ENCODE data around the gene L3MBTL2.
A peak's percentile ranks its signal among the peaks of the same experiment; 100 is the strongest.
"Not testable (repeated sequence)": the region's sequence is repeated elsewhere in the genome, so short reads cannot be mapped to it uniquely, and the experiment has no call there.

The L3MBTL2 gene

DNA sequence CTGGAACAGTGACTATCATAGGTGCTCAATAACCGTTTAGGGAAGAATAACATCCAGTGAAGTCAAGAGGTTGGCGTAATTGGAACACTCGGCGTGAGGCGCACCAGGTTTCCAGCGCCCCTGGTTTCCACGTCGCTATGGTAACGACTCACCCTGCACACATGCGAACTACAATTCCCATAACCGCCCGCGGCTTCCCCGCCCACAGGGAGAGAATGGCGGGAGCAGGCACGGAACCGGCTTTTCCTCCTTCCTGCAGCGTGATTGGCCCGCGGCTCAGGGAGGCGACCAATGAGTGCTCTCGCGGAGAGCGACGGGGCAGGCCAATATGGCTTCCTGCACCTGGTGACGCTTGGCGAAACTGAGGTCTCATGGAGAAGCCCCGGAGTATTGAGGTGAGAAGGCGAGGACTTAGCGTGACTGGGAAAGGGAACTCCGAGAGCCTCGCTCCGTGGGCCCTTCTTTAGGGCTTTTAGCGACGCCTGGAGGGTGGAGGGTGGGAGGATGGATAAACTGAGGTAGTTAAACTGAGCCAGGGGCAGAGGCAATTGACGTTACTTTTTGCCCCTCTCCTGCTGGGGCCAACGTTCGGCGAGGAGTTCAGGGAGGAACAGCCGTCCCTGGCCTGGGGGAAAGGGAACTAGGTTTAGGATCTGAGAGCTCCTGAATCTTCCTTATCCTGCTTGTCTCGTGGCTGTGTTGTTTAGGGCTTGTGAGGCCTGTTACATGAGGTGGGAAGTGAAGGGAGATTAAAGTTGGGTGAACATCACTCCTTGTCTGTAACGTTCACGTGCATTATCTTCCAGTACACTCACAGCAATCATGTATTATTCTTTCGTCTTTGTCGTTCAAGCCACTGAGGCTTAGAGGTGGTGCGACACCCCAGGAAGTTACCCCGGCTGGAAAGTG lies at the start of gene L3MBTL2:
Gene L3MBTL2 (plus strand): TSS at position 321 of the 909 bp plus-strand sequence. CDS start 51 bp downstream, at position 372.
- DNase-seq: peak; percentile 96 to 99

DNA sequence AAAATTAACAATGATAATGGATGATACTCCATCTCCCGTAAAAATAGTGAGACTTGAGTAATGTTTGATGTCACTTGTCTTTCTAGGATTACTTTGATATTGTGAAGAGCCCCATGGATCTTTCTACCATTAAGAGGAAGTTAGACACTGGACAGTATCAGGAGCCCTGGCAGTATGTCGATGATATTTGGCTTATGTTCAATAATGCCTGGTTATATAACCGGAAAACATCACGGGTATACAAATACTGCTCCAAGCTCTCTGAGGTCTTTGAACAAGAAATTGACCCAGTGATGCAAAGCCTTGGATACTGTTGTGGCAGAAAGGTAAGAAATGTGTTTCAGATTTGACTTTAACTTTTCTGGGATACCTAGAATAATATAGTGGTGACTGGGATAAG lies 48.0 kb upstream of the L3MBTL2 start:
- DNase-seq: no peak

DNA sequence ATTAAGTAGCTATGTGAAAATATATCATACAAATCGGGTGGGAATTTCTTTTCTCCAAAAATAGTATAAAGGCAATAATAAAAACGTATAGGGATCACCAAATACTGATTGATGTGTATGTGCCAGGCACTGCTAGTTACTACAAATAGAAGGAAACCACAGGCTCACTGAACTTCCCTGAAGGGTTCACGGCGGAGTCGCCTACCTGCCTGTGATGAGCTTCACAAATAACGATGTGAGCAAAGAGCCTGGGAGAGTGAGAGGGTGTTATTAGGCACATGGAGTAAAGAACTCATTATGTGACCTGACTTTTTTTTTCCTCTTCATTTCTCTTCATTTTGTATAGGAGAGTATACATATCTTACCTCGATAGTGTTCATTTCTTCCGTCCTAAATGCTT lies 36.0 kb upstream of the L3MBTL2 start:
- DNase-seq: no peak

DNA sequence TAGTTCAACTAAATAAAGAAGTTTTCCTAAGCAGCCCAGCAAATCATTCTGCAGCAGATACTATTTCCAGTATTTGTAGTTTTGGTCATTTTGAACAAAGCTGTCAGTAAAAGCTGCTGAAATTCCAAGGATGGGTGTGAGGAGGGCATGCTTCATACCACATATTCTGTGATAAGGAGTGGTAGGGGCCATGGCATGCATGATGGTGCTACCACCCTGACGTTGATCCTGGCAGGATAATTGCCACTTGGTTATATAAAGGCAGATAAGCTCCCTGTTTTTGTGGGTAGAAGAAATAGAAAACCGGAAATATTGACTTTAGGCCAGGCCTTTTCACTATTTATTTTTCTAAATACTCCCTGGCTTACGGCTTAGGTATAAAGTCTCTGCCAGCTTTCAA lies 33.1 kb upstream of the L3MBTL2 start:
- no peak for DNase-seq

DNA sequence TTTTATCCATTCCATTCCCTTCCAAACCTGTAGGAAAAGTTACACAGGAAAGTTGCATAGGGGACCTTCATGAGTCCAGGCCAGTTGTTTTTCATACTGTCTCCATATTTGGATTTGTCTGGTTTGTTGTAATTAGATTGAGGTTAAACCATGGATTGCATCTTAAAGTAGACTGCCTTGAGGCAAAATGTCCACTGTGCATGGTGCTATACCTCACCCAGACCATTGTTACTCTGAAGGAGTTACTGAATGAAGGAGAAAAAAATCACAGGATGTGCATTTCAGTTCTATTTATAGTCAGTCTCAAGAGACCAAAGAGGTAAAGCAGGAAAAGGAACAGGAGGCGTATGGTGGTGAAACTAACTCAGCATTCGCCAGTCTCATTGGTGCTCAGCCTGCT lies 29.6 kb upstream of the L3MBTL2 start:
- DNase-seq: no peak

DNA sequence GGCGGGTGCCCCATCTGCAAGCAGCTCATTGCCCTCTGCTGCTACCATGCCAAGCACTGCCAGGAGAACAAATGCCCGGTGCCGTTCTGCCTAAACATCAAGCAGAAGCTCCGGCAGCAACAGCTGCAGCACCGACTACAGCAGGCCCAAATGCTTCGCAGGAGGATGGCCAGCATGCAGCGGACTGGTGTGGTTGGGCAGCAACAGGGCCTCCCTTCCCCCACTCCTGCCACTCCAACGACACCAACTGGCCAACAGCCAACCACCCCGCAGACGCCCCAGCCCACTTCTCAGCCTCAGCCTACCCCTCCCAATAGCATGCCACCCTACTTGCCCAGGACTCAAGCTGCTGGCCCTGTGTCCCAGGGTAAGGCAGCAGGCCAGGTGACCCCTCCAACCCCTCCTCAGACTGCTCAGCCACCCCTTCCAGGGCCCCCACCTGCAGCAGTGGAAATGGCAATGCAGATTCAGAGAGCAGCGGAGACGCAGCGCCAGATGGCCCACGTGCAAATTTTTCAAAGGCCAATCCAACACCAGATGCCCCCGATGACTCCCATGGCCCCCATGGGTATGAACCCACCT lies 28.0 kb upstream of the L3MBTL2 start:
- DNase-seq: no peak

DNA sequence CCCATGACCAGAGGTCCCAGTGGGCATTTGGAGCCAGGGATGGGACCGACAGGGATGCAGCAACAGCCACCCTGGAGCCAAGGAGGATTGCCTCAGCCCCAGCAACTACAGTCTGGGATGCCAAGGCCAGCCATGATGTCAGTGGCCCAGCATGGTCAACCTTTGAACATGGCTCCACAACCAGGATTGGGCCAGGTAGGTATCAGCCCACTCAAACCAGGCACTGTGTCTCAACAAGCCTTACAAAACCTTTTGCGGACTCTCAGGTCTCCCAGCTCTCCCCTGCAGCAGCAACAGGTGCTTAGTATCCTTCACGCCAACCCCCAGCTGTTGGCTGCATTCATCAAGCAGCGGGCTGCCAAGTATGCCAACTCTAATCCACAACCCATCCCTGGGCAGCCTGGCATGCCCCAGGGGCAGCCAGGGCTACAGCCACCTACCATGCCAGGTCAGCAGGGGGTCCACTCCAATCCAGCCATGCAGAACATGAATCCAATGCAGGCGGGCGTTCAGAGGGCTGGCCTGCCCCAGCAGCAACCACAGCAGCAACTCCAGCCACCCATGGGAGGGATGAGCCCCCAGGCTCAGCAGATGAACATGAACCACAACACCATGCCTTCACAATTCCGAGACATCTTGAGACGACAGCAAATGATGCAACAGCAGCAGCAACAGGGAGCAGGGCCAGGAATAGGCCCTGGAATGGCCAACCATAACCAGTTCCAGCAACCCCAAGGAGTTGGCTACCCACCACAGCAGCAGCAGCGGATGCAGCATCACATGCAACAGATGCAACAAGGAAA lies 27.3 kb upstream of the L3MBTL2 start:
- no peak for DNase-seq

DNA sequence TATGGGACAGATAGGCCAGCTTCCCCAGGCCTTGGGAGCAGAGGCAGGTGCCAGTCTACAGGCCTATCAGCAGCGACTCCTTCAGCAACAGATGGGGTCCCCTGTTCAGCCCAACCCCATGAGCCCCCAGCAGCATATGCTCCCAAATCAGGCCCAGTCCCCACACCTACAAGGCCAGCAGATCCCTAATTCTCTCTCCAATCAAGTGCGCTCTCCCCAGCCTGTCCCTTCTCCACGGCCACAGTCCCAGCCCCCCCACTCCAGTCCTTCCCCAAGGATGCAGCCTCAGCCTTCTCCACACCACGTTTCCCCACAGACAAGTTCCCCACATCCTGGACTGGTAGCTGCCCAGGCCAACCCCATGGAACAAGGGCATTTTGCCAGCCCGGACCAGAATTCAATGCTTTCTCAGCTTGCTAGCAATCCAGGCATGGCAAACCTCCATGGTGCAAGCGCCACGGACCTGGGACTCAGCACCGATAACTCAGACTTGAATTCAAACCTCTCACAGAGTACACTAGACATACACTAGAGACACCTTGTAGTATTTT lies 26.6 kb upstream of the L3MBTL2 start:
- DNase-seq: no peak

DNA sequence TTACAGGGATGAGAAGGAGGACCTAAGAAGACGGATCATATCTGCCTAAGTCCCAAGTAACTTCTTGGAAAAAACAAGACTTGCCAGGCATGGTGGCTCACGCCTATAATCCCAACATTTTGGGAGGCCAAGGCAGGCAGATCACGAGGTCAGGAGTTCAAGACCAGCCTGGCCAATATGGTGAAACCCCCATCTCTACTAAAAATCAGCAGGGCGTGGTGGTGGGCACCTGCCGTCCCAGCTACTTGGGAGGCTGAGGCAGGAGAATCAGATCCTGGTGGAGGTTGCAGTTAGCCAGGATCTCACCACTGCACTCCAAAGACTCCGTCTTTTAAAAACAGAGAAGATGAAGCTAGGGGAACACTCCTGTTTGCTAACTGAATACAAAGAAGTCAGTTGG lies 24.8 kb upstream of the L3MBTL2 start:
- DNase-seq: not testable (repeated sequence)

DNA sequence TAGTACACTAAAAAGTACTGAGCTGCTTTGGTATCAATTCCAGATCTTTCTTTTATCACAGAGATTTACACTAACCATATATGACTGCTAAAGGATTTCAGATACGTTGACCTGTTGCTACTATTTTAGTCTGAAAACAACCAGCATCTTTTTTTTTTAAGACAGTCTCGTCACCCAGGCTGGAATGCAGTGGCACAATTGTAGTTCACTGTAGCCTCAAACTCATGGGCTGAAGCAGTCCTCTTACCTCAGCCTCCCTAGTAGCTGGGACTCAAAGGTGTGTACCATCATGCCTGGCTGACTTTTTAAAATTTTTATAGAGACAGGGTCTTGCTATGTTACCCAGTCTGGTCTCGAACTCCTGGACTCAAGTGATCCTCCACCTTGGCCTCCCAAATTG lies 24.2 kb upstream of the L3MBTL2 start:
- DNase-seq: no peak

DNA sequence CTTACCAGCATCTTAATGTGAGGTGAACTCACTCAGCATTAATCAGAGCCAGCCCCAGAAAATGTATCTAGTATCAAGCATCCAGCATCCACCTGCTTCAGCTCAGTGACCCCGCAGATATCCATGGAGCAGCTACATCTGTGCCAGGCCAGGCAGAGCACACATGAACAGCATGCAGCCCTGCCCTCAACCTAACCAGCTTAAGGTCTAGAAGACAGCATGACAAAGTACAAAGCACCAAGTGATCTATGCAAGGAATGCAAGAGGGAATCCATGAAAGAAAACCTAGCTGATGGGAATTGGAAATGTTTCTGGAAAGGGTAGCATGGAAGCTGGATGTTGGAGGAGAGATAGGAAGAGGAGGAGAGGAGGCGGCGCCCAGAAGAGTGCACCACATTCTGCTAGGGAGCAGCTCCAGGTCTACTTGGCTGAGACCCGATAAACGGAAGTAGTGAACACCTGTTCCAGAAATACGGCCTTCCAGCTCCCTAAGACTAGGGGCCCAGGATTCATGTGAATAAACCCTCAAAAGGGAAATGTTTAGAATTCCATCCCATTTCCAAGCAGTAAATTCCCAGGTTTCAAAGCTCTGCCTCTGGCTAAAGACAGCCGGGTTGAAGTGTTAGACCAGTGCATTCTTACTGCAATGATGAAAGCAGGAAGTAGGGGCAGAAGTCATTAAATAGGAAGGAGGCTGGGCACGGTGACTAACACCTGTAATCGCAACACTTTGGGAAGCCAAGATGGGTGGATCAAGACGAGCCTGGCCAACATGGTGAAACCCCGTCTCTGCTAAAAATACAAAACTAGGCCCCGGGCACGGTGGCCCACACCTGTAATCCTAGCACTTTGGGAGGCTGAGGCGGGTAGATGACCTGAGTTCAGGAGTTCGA lies 23.5 kb upstream of the L3MBTL2 start:
- DNase-seq: no peak

DNA sequence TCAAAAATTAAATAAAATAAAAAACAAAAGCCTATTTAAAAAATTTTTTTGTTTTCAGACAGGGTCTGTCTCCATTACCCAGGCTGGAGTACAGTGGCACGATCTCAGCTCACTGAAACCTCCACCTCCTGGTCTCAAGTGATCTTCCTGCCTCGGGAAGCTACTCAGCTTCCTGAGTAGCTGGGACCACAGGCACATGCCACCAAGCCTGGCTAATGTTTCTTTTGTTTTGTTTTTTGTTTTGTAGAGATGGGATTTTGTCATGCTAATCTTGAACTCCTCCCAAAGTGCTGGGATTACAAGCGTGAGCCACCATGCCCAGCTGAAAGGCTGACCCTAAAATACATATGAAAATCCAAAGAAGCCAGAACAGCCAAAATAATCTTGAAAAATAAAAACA lies 20.4 kb upstream of the L3MBTL2 start:
- DNase-seq: no peak

DNA sequence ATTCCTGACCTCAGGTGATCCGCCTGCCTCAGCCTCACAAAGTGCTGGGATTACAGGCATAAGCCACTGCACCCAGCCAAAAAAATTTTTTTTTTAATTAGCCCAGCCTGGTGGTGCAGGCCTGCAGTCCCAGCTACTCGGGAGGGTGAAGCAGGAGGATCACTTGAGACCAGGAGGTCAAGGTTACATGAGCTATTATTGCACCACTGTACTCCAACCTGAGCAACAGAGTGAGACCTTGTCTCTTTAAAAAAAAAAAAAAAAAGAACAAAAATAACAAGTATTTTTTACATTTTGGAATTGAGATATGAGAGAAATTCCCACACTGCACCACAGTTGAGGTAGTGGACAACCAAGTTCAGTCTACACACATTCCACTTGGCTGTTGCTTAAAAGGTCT lies 13.6 kb upstream of the L3MBTL2 start:
- DNase-seq: no peak

DNA sequence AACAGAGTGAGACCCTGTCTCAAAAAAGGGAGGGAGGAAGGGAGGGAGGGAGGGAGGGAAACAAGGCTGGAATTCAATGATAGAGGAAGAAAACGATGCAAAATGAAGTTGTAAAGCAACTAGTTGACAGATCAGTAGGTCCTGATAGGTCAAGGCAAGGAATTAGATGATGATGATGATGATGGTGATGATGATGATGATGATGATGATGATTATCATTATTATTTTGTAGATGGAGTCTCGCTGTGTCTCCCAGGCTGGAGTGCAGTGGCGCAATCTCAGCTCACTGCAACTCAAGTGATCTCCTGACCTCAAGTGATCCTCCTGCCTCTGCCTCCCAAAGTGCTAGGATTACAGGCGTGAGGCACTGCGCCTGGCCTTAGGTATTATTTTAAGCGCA lies 11.3 kb upstream of the L3MBTL2 start:
- no peak for DNase-seq

DNA sequence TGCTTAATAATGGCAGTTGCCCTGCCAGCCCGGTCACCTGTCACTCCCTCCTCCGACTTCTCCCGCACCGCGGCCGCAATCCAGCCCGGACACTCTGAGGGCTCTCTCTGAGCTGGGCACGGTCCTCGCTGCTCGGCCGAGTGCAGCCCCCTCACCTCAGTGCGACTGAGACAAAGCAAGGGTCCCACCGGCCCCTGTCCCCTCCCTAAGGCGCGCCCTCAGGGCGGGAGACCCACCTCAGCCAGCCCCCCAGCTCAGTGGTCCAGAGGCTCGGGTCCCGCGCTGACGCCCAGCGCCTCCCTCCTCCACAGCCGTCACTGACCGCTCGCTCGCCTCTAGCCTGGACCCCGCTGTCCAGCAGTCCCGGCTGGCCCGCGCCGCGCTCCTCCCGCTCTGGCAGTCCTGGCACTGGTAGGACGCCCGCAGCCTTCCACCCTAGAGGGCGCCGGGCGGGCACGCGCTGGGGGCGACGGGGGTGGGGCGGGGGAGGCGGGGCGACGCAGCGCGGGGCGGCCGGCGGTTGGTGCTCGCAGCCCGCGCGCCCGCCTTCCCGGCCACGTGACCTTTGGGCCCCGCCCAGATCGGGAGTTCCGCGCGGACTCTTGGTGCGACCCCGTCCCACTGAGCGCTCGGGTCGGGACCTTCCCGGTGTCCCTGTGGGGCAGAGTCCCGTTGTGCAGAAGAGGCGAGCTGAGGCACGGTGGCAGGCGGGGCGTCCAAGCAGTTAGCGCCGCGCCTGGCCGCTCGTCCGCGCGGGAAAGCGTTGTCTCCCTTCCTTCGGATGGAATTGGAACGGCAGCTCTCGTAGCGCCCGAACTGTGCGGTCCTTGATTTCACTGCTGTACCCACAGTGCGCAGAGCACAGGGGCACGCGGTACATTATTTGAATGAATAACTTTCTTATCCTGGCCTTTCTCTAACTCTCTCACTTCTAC lies 7.8 kb upstream of the L3MBTL2 start:
- peak; percentile 81 to 83 for DNase-seq

DNA sequence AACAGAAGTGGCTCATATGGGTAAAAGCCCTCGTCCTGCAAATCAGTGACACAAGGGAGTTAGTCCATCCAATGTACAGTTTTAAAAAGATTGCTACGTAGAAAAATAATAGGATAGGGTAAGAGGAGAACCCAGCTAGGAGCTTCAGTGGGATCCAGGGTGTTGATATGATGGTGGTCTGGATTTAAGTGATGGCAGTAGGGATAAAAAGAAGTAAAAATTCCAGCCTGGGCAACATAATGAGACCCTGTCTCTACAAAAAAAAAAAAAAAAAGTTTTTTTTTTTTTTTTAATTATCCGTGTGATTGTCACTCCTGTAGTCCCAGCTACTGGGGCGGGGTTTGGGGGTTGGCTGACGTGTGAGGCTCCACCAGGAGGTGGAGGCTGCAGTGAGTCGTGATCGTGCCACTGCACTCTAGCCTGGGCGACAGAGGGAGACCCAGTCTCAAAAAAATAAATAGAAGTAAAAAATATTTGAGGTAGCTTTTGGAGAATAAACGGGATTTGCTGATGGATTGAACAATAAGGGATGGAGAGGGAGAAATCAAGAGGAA lies 7.0 kb upstream of the L3MBTL2 start:
- peak; percentile 49 to 53 for DNase-seq

DNA sequence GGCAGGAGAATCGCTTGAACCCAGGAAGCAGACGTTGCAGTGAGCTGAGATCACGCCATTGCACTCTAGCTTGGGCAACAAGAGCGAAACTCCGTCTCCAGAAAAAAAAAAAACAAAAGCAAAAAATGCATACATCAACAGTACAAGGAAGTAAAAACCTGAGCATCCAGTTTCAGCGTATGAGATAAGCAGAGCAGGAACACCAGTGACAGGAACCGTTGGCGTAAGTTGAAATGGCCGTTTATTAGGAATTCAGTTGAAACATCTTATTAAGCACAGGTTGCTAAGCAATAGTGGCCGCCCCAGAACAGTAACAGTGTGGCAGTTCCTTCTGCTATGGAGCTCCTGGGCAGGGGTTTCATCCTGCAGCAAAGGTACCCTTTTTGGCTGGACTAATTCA lies 4.0 kb upstream of the L3MBTL2 start:
- no peak for DNase-seq

DNA sequence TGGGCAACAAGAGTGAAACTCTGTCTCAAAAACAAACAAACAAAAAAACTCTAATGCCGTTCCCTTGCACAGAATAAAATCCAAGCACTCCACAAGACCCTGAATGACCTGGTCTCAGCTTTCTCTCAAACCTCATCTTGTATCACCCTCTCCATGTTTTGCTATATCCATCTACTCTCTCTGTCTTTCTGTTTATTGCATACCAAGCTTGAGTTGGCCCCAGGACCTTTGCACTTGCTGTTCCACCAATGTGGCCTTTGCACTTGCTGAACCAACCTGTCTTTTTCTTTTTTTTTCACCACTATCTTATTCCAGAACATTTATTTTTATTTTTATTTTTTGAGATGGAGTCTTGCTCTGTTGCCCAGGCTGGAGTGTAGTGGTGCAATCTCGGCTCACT lies 2.0 kb upstream of the L3MBTL2 start:
- no peak for DNase-seq

DNA sequence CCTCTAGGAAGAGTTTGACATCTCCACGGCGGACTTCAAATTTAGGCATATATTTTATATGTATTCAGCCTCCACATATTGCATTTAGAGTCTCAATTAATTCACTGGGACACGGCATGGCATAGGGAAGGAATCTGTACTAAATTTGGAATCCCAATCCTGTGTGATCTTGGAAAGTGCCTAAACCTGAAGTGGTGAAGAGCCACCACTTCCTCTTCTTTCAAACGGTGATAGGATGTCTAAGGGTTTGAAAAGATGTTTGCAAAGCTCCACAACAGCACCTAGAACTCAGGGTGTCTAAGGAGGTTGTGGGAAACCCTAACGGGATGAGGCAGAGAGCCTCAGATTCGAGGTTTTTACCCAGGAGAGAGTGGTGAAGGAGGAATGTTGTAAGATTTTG lies 1.0 kb upstream of the L3MBTL2 start:
- no peak for DNase-seq

DNA sequence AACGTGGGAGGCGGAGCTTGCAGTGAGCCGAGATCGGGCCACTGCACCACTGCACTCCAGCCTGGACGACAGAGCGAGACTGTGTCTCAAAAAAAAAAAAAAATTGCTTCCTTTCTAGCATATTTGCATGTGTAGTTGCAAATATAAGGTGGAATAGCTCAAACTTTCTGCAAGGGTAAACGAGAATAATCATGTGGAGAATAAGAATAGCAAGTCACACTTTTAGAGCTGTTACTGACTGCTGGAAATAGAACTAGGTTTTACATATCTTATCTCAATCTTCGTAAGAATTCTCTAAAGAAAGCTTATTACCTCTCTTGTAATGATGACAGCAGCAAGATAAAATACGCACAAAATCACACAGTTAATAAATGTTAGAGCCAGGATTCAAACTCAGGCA lies 1.6 kb downstream of the L3MBTL2 start:
- no peak for DNase-seq

DNA sequence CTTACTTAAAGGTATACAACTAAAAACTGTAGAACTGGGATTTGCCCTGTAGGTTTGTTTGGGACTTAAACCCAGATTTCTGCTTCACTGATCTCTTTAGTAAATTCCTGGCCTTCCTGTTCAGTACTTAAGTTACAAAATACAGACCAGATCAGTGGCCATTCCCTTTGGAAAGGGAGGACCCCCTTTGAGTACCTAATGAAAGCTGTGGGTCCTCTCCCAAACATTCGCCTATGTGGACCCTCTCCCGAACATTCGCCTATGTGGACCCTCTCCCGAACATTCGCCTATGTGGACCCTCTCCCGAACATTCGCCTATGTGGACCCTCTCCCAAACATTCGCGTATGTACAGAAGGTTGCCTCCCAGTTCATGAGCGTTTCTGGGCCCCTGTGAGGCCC lies 10.3 kb downstream of the L3MBTL2 start:
- no peak for DNase-seq
